MCF 10A (cell line): ENCODE data around the gene MEP1A. TPM values are rescaled to one million over a fixed set of nuclear protein-coding genes. Genes with fewer than 3 reads are reported as not detected.
"Not testable (repeated sequence)": the region's sequence is repeated elsewhere in the genome, so short reads cannot be mapped to it uniquely, and the experiment has no call there.

Experiments used
- BruUV-seq: library from RNA; stranded (reverse); fragments of 400-500 nt; replicated peaks from 2 replicates; lab custom pipeline; 2021; lab: Mats Ljungman, UMichigan
- CTCF ChIA-PET: fragments of 300-600 bp; sonication (Branson Sonifier 250); formaldehyde crosslinking; extraction: SDS; loops from one replicate; lab custom pipeline; 2021; ENCODE audit warnings: antibody characterized with exemption, inconsistent platforms; lab: Yijun Ruan, JAX
- POLR2A ChIA-PET: fragments of 300-600, 350-650 bp; sonication (Branson Sonifier 250); formaldehyde crosslinking; extraction: SDS; loops from one replicate; lab custom pipeline; 2020; ENCODE audit warnings: antibody characterized with exemption, inconsistent platforms; lab: Yijun Ruan, JAX
- DNase-seq: peaks from one replicate; pipeline ENCODE4 v3.0.0-alpha.2; 2018; ENCODE audit not compliant: unreplicated experiment
- H3K27ac Mint-ChIP-seq: one replicate; pipeline ENCODE4 v1.8.0; 2022; ENCODE audit warnings: mild to moderate bottlenecking, low read depth, mixed read lengths; ENCODE audit not compliant: unreplicated experiment
- H3K27me3 Mint-ChIP-seq: one replicate; pipeline ENCODE4 v1.8.0; 2022; ENCODE audit warnings: mixed read lengths; ENCODE audit not compliant: insufficient read depth, unreplicated experiment
- H3K36me3 Mint-ChIP-seq: one replicate; pipeline ENCODE4 v1.8.0; 2022; ENCODE audit warnings: mild to moderate bottlenecking, moderate library complexity, mixed read lengths; ENCODE audit not compliant: insufficient read depth, unreplicated experiment
- H3K4me1 Mint-ChIP-seq: one replicate; pipeline ENCODE4 v1.8.0; 2022; ENCODE audit warnings: mixed read lengths; ENCODE audit not compliant: insufficient read depth, unreplicated experiment
- H3K4me3 Mint-ChIP-seq: one replicate; pipeline ENCODE4 v1.8.0; 2022; ENCODE audit warnings: mild to moderate bottlenecking, moderate library complexity, mixed read lengths; ENCODE audit not compliant: unreplicated experiment
- H3K9me3 Mint-ChIP-seq: one replicate; pipeline ENCODE4 v1.8.0; 2022; ENCODE audit warnings: mixed read lengths; ENCODE audit not compliant: unreplicated experiment
- intact Hi-C: fragments of 100-400 bp; cut with micrococcal nuclease; formaldehyde crosslinking; loops from 2 replicates; pipeline ENCODE4 v1.14.1; 2022
- total RNA-seq: library from RNA; stranded (reverse); gene quantifications from 2 replicates; pipeline ENCODE4 v1.2.3, GENCODE V29; 2022
- TF ChIP-seq, protein P1 (sequence below): fragments of 200-600 bp; IDR thresholded peaks from one replicate; pipeline ENCODE4 v1.8.0; 2022; ENCODE audit warnings: antibody characterized with exemption, mild to moderate bottlenecking; ENCODE audit not compliant: unreplicated experiment

Gene MEP1A
- total RNA-seq, 1 experiment from 2014 or later: not detected

DNA sequence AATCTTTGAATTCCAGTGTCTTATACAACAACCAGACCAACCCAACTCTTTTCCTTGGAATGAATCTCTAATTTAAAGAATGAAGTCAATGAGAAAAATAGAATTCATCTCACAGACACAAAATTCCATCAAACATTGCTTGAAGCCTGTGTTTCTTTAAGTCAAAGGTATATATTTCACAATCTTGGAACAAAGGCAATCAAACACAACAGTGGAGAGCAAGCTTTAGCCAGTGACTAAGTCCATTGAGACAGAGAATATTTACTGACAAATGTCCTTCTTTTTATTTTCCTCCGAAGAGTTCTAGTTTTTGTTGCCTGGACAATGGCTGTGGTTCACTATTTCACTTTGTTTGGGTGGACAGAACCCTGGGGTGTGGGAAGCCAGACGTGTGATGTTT lies 35.8 kb downstream of the MEP1A start:
- intact Hi-C loops: no loop called here
- peak; percentile 24 for DNase-seq
- Mint-ChIP-seq H3K36me3 (no peaks in the 10 kb centered on the region), H3K4me1 (no peaks in the 10 kb centered on the region), H3K27me3 (no peaks in the 10 kb centered on the region), H3K27ac (no peak overlapping the region), H3K9me3 (no peaks in the 10 kb centered on the region), H3K4me3 (no peak overlapping the region)
- TF ChIP-seq, protein P1, sequence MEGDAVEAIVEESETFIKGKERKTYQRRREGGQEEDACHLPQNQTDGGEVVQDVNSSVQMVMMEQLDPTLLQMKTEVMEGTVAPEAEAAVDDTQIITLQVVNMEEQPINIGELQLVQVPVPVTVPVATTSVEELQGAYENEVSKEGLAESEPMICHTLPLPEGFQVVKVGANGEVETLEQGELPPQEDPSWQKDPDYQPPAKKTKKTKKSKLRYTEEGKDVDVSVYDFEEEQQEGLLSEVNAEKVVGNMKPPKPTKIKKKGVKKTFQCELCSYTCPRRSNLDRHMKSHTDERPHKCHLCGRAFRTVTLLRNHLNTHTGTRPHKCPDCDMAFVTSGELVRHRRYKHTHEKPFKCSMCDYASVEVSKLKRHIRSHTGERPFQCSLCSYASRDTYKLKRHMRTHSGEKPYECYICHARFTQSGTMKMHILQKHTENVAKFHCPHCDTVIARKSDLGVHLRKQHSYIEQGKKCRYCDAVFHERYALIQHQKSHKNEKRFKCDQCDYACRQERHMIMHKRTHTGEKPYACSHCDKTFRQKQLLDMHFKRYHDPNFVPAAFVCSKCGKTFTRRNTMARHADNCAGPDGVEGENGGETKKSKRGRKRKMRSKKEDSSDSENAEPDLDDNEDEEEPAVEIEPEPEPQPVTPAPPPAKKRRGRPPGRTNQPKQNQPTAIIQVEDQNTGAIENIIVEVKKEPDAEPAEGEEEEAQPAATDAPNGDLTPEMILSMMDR: no peak
- ChIA-PET POLR2A (interaction anchor here (2.2 kb wide), 1 partner anchor 7 kb away, joined by 7 read pairs; no protein-coding TSS in a partner anchor), CTCF (interaction anchor here (0.6 to 1.5 kb wide), 2 partner anchors 19 to 205 kb away, joined by 3 to 5 read pairs; no protein-coding TSS in a partner anchor)
- no TSS peak for BruUV-seq

DNA sequence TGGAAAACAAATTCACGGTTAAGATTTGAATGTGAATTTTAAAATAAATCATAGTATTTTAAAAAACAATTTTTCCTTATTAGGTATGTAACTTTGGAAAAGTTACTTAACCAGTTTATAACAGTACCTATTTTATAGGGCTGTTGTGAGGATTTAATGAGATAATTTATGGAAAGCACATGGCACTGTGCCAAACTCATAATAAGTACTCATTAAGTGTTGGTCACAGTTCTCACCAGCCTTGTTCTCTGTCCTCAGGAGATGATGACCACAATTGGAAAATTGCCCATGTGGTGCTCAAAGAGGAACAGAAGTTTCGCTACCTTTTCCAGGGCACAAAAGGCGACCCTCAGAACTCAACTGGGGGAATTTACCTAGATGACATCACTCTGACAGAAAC lies 39.6 kb downstream of the MEP1A start:
- POLR2A ChIA-PET: no interaction called here

DNA sequence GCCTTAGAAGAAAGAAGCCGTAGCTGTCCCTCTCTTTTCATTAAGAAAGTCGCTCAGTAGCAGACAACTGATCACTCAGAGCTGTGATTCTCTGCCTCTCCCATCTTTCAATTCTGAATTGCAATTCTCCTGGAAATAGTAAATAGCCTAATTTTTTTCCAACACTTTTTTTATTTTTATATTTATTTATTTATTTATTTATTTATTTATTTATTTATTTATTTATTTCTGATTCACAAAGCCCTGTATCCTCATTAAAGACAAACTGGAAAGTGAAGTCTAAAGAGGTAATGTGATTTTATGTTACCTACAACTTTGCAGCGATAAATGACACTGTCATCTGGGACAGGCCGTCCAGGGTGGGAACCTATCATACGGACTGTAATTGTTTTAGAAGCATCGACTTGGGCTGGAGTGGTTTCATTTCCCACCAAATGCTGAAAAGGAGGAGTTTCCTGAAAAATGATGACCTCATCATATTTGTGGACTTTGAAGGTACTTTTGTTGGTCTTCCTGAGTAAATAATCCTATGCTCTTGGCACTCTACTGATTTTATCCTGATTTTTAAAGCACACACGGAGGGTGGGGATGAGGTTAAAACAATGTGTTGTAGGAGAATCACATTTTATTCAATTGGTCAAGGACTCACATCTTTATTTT lies 41.2 kb downstream of the MEP1A start:
- H3K27me3 Mint-ChIP-seq, DNase-seq, BruUV-seq, H3K27ac Mint-ChIP-seq, intact Hi-C loops, H3K4me3 Mint-ChIP-seq, H3K4me1 Mint-ChIP-seq, H3K9me3 Mint-ChIP-seq, H3K36me3 Mint-ChIP-seq: not testable (repeated sequence)
- ChIA-PET CTCF (interaction anchor here (1.1 kb wide), 1 partner anchor 212 kb away, joined by 4 read pairs; no protein-coding TSS in a partner anchor), POLR2A (interaction anchor here (0.7 to 1.1 kb wide), 2 partner anchors 13 to 617 kb away, joined by 3 read pairs; no protein-coding TSS in a partner anchor)

More for the DNA sequence above, 39.6 kb downstream of the MEP1A start:
- TF ChIP-seq, protein P1: no peak
- intact Hi-C loops: no loop called here
- Mint-ChIP-seq H3K27ac (no peak overlapping the region), H3K4me1 (no peaks in the 10 kb centered on the region), H3K36me3 (no peaks in the 10 kb centered on the region), H3K4me3 (no peak overlapping the region), H3K9me3 (no peaks in the 10 kb centered on the region), H3K27me3 (no peaks in the 10 kb centered on the region)
- BruUV-seq: no TSS peak
- DNase-seq: no peak
- CTCF ChIA-PET: interaction anchor here (2.2 kb wide), 1 partner anchor 15 kb away, joined by 9 read pairs; no protein-coding TSS in a partner anchor

DNA sequence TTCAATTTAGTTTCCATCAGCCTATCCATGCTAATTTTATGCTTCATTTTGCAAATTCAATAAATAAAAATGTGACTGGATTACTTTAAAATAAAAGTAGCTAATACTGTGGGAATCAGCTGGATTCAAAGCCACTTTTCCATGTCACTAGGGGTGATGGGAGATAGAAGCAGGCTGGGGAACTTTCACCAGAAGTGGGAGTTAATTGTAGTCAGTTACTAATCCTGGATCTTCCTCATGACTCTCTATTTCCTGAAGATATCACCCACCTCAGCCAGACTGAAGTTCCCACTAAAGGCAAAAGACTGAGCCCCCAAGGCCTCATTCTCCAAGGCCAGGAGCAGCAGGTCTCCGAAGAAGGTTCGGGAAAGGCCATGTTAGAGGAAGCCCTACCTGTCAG lies 41.8 kb downstream of the MEP1A start:
- DNase-seq, BruUV-seq, H3K27me3 Mint-ChIP-seq, intact Hi-C loops, H3K27ac Mint-ChIP-seq, H3K4me1 Mint-ChIP-seq, H3K36me3 Mint-ChIP-seq, H3K4me3 Mint-ChIP-seq, H3K9me3 Mint-ChIP-seq: not testable (repeated sequence)
- ChIA-PET CTCF (interaction anchor here (1.1 to 2.5 kb wide), 2 partner anchors 13 to 211 kb away, joined by 4 to 12 read pairs; no protein-coding TSS in a partner anchor), POLR2A (interaction anchor here (1.1 kb wide), 1 partner anchor 13 kb away, joined by 3 read pairs; no protein-coding TSS in a partner anchor)

DNA sequence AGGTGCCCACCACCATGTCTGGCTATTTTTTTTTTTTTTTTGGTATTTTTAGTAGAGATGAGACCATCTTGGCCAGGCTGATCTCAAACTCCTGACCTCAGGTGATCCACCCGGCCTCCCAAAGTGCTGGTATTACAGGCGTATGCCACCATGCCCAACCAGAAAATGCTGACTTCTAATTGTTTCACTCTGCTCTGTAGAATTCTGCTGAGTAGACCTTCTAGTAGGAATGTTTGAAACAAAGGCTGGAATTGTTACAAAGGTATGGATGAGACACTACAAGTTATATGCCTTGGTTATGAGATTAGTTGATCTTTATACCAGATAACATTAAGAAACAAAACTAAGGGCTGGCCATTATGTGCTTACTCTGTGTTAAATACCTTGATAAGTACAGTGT lies 44.8 kb downstream of the MEP1A start:
- TF ChIP-seq, protein P1: no peak
- no peaks in the 10 kb centered on the region for H3K36me3 Mint-ChIP-seq
- CTCF ChIA-PET: interaction anchor here (1.0 to 1.8 kb wide), 2 partner anchors 11 to 17 kb away, joined by 4 to 6 read pairs; no protein-coding TSS in a partner anchor

DNA sequence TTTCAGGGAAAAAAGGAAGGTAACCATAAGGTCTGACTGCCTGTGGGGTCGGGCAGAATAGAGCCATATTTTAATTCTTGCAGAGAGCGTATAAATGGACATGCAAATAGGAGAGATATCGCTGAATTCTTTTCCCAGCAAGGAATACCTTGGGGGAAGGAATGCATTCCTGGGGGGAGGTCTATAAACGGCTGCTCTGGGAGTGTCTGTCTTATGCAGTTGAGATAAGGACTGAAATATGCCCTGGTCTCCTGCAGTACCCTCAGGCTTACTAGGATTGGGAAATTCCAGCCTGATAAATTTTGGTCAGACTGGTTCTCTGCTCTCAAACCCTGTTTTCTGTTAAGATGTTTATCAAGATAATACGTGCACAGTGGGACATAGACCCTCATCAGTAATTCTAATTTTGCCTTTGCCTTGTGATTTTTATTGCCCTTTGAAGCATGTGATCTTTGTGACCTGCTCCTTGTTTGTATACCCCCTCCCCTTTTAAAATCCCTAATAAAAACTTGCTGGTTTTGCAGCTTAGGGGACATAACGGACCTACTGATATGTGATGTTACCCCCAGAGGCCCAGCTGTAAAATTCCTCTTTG lies 49.2 kb downstream of the MEP1A start:
- H3K36me3 Mint-ChIP-seq, POLR2A ChIA-PET, BruUV-seq, CTCF ChIA-PET, H3K4me1 Mint-ChIP-seq, DNase-seq, H3K27me3 Mint-ChIP-seq, intact Hi-C loops, H3K27ac Mint-ChIP-seq, H3K4me3 Mint-ChIP-seq: not testable (repeated sequence)
- H3K9me3 Mint-ChIP-seq: peaks cover 15% of the 10 kb centered on the region

More for the DNA sequence above, 44.8 kb downstream of the MEP1A start:
- POLR2A ChIA-PET: no interaction called here
- BruUV-seq: no TSS peak
- Mint-ChIP-seq H3K27me3 (no peaks in the 10 kb centered on the region), H3K4me3 (no peak overlapping the region), H3K27ac (no peak overlapping the region), H3K9me3 (peaks cover 15% of the 10 kb centered on the region), H3K4me1 (no peaks in the 10 kb centered on the region)
- intact Hi-C loops: no loop called here
- DNase-seq: no peak
